Adrenal gland (tissue), 5 donors: Measurements from ENCODE around the gene SBF2.

Source experiments
- CTCF ChIP-seq, 6 experiments: fragments of 450-650 bp in 4 of 6; fragments of 200-600 bp in 2 of 6; sonication (generic) in 1 of 6; IDR thresholded peaks; 1 replicate in 5 of 6; 2 replicates in 1 of 6; pipeline versions ENCODE4 v1.5.1 to v1.8.0; 2016 to 2021; ENCODE audit warnings: antibody characterized with exemption in 6 of 6, mild to moderate bottlenecking in 2 of 6, moderate library complexity in 1 of 6
- POLR2A ChIP-seq, 2 donors: fragments of 450-650 bp; IDR thresholded peaks; one replicate each; pipeline ENCODE4 v1.6.1; 2017; ENCODE audit warnings: antibody characterized with exemption in 2 of 2, mild to moderate bottlenecking in 2 of 2, moderate library complexity in 1 of 2
- donor health status: DM: no; HTN: no; CAD: no.

- TF ChIP-seq CTCF (IDR thresholded peaks at IDR 0.05) (no peak), POLR2A (IDR thresholded peaks at IDR 0.05) (no peak)
Measured at GRCh38 chr11:9773524-9773923, 520.5 kb downstream of the SBF2 start.
